ENCODE results near the gene UBE2N.

GRCh38 chr12:93373961-93374656 lies 67.6 kb downstream of the UBE2N start:
- TF ChIP-seq EZH2 (IDR thresholded peaks at IDR 0.05; ENCODE audit: borderline replicate concordance, low read depth, low read length, severe bottlenecking): no peak
- TF ChIP-seq POLR2AphosphoS5 (IDR thresholded peaks at IDR 0.05; ENCODE audit: insufficient read depth, low read depth, low read length): no peak
- no peak for TF ChIP-seq FOS (IDR thresholded peaks at IDR 0.05; ENCODE audit: borderline replicate concordance, insufficient read depth, low read length)
- no peak for TF ChIP-seq CTCF (IDR thresholded peaks at IDR 0.05; ENCODE audit: extremely low read depth in 1 of 2, insufficient read depth in 1 of 2, low read depth in 1 of 2, low read length in 2 of 2)
- no peak for TF ChIP-seq POLR2A (IDR thresholded peaks at IDR 0.05; ENCODE audit: low read depth, low read length)

Measured in endothelial cell of umbilical vein (primary cell).